Astrocyte of the cerebellum (primary cell): ENCODE data around the gene P3H1.

Experiments used
- DNase-seq: peaks from one replicate; pipeline ENCODE4 v3.0.0-alpha.2; 2011; ENCODE audit warnings: low read depth
- H3K4me3 ChIP-seq: 2 replicates; pipeline ENCODE4 v1.5.1; 2011; ENCODE audit warnings: mild to moderate bottlenecking, low read depth, low read length, moderate library complexity
- CTCF ChIP-seq: IDR thresholded peaks from 2 replicates; pipeline ENCODE4 v1.5.1; 2012; ENCODE audit warnings: low read length, low read depth, moderate library complexity, mild to moderate bottlenecking; ENCODE audit errors: missing control alignments
- in situ Hi-C: cut with HindIII; loops from 2 replicates; pipeline ENCODE4 v1.10.0; 2017; ENCODE audit warnings: low sequenced_read_pairs

The P3H1 gene

GRCh38 chr1:42776502-42776901, 9.7 kb upstream of the P3H1 start:
- in situ Hi-C loops = no loop called here
- no peak for DNase-seq
- no peak overlapping the region for H3K4me3 ChIP-seq
- no peak for TF ChIP-seq CTCF

GRCh38 chr1:42774928-42775526, 8.2 kb upstream of the P3H1 start:
- TF ChIP-seq CTCF = no peak
- in situ Hi-C loops = no loop called here
- no peak for DNase-seq
- H3K4me3 ChIP-seq = no peak overlapping the region

GRCh38 chr1:42773420-42773819, 6.6 kb upstream of the P3H1 start:
- in situ Hi-C loops = no loop called here

GRCh38 chr1:42769811-42770210, 3.0 kb upstream of the P3H1 start:
- TF ChIP-seq CTCF = no peak

More at GRCh38 chr1:42773420-42773819, 6.6 kb upstream of the P3H1 start:
- no peak overlapping the region for H3K4me3 ChIP-seq
- no peak for TF ChIP-seq CTCF
- DNase-seq = no peak

GRCh38 chr1:42768172-42768571, 1.3 kb upstream of the P3H1 start:
- H3K4me3 ChIP-seq = peak overlapping the region; percentile 69
- DNase-seq = no peak
- in situ Hi-C loops = no loop called here
- TF ChIP-seq CTCF = no peak

More at GRCh38 chr1:42769811-42770210, 3.0 kb upstream of the P3H1 start:
- DNase-seq = no peak
- no peak overlapping the region for H3K4me3 ChIP-seq
- in situ Hi-C loops = no loop called here

- H3K4me3 ChIP-seq = peak overlapping the region; percentile 69
- TF ChIP-seq CTCF = no peak
- in situ Hi-C loops = no loop called here
- DNase-seq = no peak
Observed at GRCh38 chr1:42767510-42768000, 727 bp upstream of the P3H1 start.
